Naive thymus-derived CD4-positive, alpha-beta T cell (primary cell): ENCODE measurements around the gene ARHGAP6. TPM values are rescaled to one million over a fixed set of nuclear protein-coding genes. Genes with fewer than 3 reads are reported as not detected.
"Not testable (repeated sequence)": the region's sequence is repeated elsewhere in the genome, so short reads cannot be mapped to it uniquely, and the experiment has no call there.

Experiments used
- ATAC-seq: fragments of 150-1000 bp; cut with Tn5 transposase; 2 replicates; pipeline ENCODE4 v1.10.0; 2021; ENCODE audit warnings: mild to moderate bottlenecking, moderate library complexity
- CTCF ChIA-PET: fragments of 350-600 bp; sonication (Branson Sonifier 250); formaldehyde crosslinking; loops from one replicate; lab custom pipeline; 2021; ENCODE audit warnings: antibody characterized with exemption; lab: Charles Lee
- POLR2A ChIA-PET: fragments of 350-600 bp; sonication (Branson Sonifier 250); formaldehyde crosslinking; loops from one replicate; lab custom pipeline; 2021; ENCODE audit warnings: antibody characterized with exemption, inconsistent platforms; lab: Charles Lee
- DNase-seq, 9 donors: peaks; one replicate each; pipeline versions ENCODE4 v3.0.0 to v3.0.0-alpha.2; 2020 to 2022; ENCODE audit warnings: mixed read lengths in 1 of 9
- H3K27ac ChIP-seq: one replicate; pipeline ENCODE4 v1.7.0; 2013; ENCODE audit warnings: mild to moderate bottlenecking, low read depth, low read length, moderate library complexity
- H3K27me3 ChIP-seq, 2 donors: one replicate each; pipeline ENCODE4 v1.7.0; 2013; ENCODE audit warnings: low read length in 2 of 2, mild to moderate bottlenecking in 2 of 2, moderate library complexity in 2 of 2; ENCODE audit not compliant: control insufficient read depth in 2 of 2, insufficient read depth in 2 of 2
- H3K36me3 ChIP-seq, 3 experiments: 1 replicate in 2 of 3; 2 replicates in 1 of 3; pipeline ENCODE4 v1.7.0; 2013; ENCODE audit warnings: low read length in 3 of 3, mild to moderate bottlenecking in 3 of 3, moderate library complexity in 1 of 3; ENCODE audit not compliant: insufficient read depth in 3 of 3, control insufficient read depth in 2 of 3
- H3K4me1 ChIP-seq, 2 donors: one replicate each; pipeline ENCODE4 v1.7.0; 2013; ENCODE audit warnings: low read length in 2 of 2, mild to moderate bottlenecking in 2 of 2, moderate library complexity in 1 of 2; ENCODE audit not compliant: control insufficient read depth in 2 of 2, insufficient read depth in 2 of 2
- H3K4me3 ChIP-seq: 2 replicates; pipeline ENCODE4 v1.7.0; 2013; ENCODE audit warnings: mild to moderate bottlenecking, low read length
- H3K9me3 ChIP-seq, 3 experiments: 1 replicate in 2 of 3; 2 replicates in 1 of 3; pipeline ENCODE4 v1.7.0; 2013; ENCODE audit warnings: low read length in 3 of 3; ENCODE audit not compliant: control insufficient read depth in 2 of 3
- H3K27ac Mint-ChIP-seq, 9 donors: one replicate each; pipeline ENCODE4 v1.8.0; 2020 to 2022; ENCODE audit warnings: mixed read lengths in 9 of 9, mild to moderate bottlenecking in 8 of 9, moderate library complexity in 5 of 9, inconsistent platforms in 2 of 9
- H3K27me3 Mint-ChIP-seq, 5 donors: one replicate each; pipeline ENCODE4 v1.8.0; 2021 to 2022; ENCODE audit warnings: mixed read lengths in 5 of 5, mild to moderate bottlenecking in 1 of 5
- H3K36me3 Mint-ChIP-seq, 5 donors: one replicate each; pipeline ENCODE4 v1.8.0; 2020 to 2022; ENCODE audit warnings: mixed read lengths in 5 of 5, mild to moderate bottlenecking in 3 of 5, inconsistent platforms in 1 of 5
- H3K4me1 Mint-ChIP-seq, 7 donors: one replicate each; pipeline ENCODE4 v1.8.0; 2020 to 2022; ENCODE audit warnings: mixed read lengths in 7 of 7, mild to moderate bottlenecking in 3 of 7, inconsistent platforms in 1 of 7
- H3K4me3 Mint-ChIP-seq, 10 donors: one replicate each; pipeline ENCODE4 v1.8.0; 2020 to 2022; ENCODE audit warnings: mild to moderate bottlenecking in 10 of 10, mixed read lengths in 10 of 10, moderate library complexity in 6 of 10, inconsistent platforms in 2 of 10
- H3K9me3 Mint-ChIP-seq, 11 donors: one replicate each; pipeline ENCODE4 v1.8.0; 2020 to 2022; ENCODE audit warnings: mixed read lengths in 11 of 11, mild to moderate bottlenecking in 4 of 11, inconsistent platforms in 1 of 11, moderate library complexity in 1 of 11
- intact Hi-C, 2 donors: fragments of 100-400 bp; cut with micrococcal nuclease; formaldehyde crosslinking; loops; one replicate each; pipeline ENCODE4 v1.15.1; 2023
- polyA plus RNA-seq, 2 donors: library from polyadenylated mRNA; unstranded; fragments of 300-500 nt; fragmentation: Illumina TruSeq; gene quantifications; one replicate each; pipeline ENCODE4 v1.2.3, GENCODE V29; 2021
- total RNA-seq, 6 experiments: library from RNA in 5 of 6; stranded (reverse) in 5 of 6; gene quantifications; 1 replicate in 5 of 6; 2 replicates in 1 of 6; pipeline ENCODE4 v1.2.3 and lab custom pipeline; 2021 to 2026

ARHGAP6 gene
- total and polyA plus RNA-seq, 7 experiments from 2014 or later = 0.11 to 0.83 TPM; not detected in 5

GRCh38 chrX:11525685-11526084 lies 140.0 kb downstream of the ARHGAP6 start:
- ATAC-seq = no peak
- Histone ChIP-seq H3K27ac (no peak overlapping the region), H3K36me3 (no peaks in the 10 kb centered on the region), H3K4me3 (no peak overlapping the region), H3K9me3 (no peaks in the 10 kb centered on the region), H3K27me3 (no peaks in the 10 kb centered on the region), H3K4me1 (no peaks in the 10 kb centered on the region)
- intact Hi-C loops = no loop called here
- no peak for DNase-seq
- Mint-ChIP-seq H3K36me3 (no peaks in the 10 kb centered on the region), H3K4me1 (no peaks in the 10 kb centered on the region), H3K4me3 (no peak overlapping the region), H3K9me3 (peaks cover 0 to 4% (median 0%) of the 10 kb centered on the region in 11 donors), H3K27me3 (peaks cover 0 to 2% (median 0%) of the 10 kb centered on the region in 5 donors), H3K27ac (no peak overlapping the region)
- ChIA-PET CTCF (no interaction called here), POLR2A (no interaction called here)

DNA sequence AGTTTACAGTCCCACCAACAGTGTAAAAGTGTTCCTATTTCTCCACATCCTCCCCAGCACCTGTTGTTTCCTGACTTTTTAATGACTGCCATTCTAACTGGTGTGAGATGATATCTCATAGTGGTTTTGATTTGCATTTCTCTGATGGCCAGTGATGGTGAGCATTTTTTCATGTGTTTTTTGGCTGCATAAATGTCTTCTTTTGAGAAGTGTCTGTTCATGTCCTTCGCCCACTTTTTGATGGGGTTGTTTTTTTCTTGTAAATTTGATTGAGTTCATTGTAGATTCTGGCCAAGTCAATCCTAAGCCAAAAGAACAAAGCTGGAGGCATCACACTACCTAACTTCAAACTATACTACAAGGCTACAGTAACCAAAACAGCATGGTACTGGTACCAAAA lies 146.5 kb downstream of the ARHGAP6 start:
- H3K27ac Mint-ChIP-seq, POLR2A ChIA-PET, H3K36me3 Mint-ChIP-seq, intact Hi-C loops, DNase-seq, H3K4me1 ChIP-seq, H3K27me3 ChIP-seq, H3K27ac ChIP-seq, H3K9me3 ChIP-seq, H3K4me3 Mint-ChIP-seq, H3K4me1 Mint-ChIP-seq, H3K36me3 ChIP-seq, CTCF ChIA-PET, H3K4me3 ChIP-seq, ATAC-seq, H3K27me3 Mint-ChIP-seq: not testable (repeated sequence)
- H3K9me3 Mint-ChIP-seq = peaks cover 0 to 12% (median 6%) of the 10 kb centered on the region in 11 donors

GRCh38 chrX:11509786-11510185 lies 155.9 kb downstream of the ARHGAP6 start:
- H3K4me3 ChIP-seq = no peak overlapping the region
- Mint-ChIP-seq H3K4me3 (no peak overlapping the region), H3K27ac (no peak overlapping the region), H3K27me3 (peaks cover 0 to 11% (median 7%) of the 10 kb centered on the region in 5 donors), H3K36me3 (peaks cover 0 to 2% (median 0%) of the 10 kb centered on the region in 5 donors), H3K4me1 (peaks cover 0 to 2% (median 0%) of the 10 kb centered on the region in 7 donors), H3K9me3 (peaks cover 0 to 14% (median 3%) of the 10 kb centered on the region in 11 donors)
- H3K27ac ChIP-seq = no peak overlapping the region
- intact Hi-C loops = no loop called here
- H3K36me3 ChIP-seq = no peaks in the 10 kb centered on the region
- no peaks in the 10 kb centered on the region for H3K4me1 ChIP-seq
- no peaks in the 10 kb centered on the region for H3K27me3 ChIP-seq
- DNase-seq (no peak), ATAC-seq (no peak)
- H3K9me3 ChIP-seq = no peaks in the 10 kb centered on the region
- POLR2A ChIA-PET = no interaction called here
- CTCF ChIA-PET = no interaction called here

GRCh38 chrX:11504234-11504633 lies 161.5 kb downstream of the ARHGAP6 start:
- no peaks in the 10 kb centered on the region for H3K36me3 ChIP-seq
- ATAC-seq (no peak), DNase-seq (no peak)
- Mint-ChIP-seq H3K36me3 (no peaks in the 10 kb centered on the region), H3K9me3 (peaks cover 0 to 2% (median 0%) of the 10 kb centered on the region in 11 donors), H3K27me3 (peaks cover 0 to 9% (median 7%) of the 10 kb centered on the region in 5 donors), H3K4me3 (no peak overlapping the region), H3K27ac (no peak overlapping the region), H3K4me1 (peaks cover 0 to 2% (median 0%) of the 10 kb centered on the region in 7 donors)
- no peaks in the 10 kb centered on the region for H3K9me3 ChIP-seq
- no peaks in the 10 kb centered on the region for H3K27me3 ChIP-seq
- H3K4me1 ChIP-seq = no peaks in the 10 kb centered on the region
- H3K27ac ChIP-seq = no peak overlapping the region
- CTCF ChIA-PET = no interaction called here
- intact Hi-C loops = no loop called here
- POLR2A ChIA-PET = no interaction called here
- no peak overlapping the region for H3K4me3 ChIP-seq

- no peak overlapping the region for H3K4me3 ChIP-seq
- Mint-ChIP-seq H3K9me3 (peaks cover 0 to 9% (median 0%) of the 10 kb centered on the region in 11 donors), H3K4me3 (no peak overlapping the region), H3K27ac (no peak overlapping the region), H3K36me3 (no peaks in the 10 kb centered on the region), H3K27me3 (peaks cover 0 to 3% (median 0%) of the 10 kb centered on the region in 5 donors), H3K4me1 (no peaks in the 10 kb centered on the region)
- ChIA-PET POLR2A (no interaction called here), CTCF (no interaction called here)
- intact Hi-C loops = no loop called here
- DNase-seq (no peak), ATAC-seq (no peak)
- no peaks in the 10 kb centered on the region for H3K4me1 ChIP-seq
- H3K27me3 ChIP-seq = no peaks in the 10 kb centered on the region
- no peaks in the 10 kb centered on the region for H3K36me3 ChIP-seq
- no peaks in the 10 kb centered on the region for H3K9me3 ChIP-seq
- no peak overlapping the region for H3K27ac ChIP-seq
Measured at GRCh38 chrX:11499076-11500044, 166.4 kb downstream of the ARHGAP6 start.

DNA sequence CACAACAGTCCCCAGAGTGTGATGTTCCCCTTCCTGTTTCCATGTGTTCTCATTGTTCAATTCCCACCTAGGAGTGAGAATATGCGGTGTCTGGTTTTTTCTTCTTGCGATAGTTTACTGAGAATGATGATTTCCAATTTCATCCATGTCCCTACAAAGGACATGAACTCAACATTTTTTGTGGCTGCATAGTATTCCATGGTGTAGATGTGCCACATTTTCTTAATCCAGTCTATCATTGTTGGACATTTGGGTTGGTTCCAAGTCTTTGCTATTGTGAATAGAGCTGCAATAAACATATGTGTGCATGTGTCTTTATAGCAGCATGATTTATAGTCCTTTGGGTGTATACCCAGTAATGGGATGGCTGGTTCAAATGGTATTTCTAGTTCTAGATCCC lies 174.3 kb downstream of the ARHGAP6 start:
- DNase-seq, H3K27ac Mint-ChIP-seq, intact Hi-C loops, H3K36me3 ChIP-seq, H3K36me3 Mint-ChIP-seq, H3K4me1 ChIP-seq, H3K27me3 ChIP-seq, H3K9me3 ChIP-seq, H3K4me3 Mint-ChIP-seq, H3K4me1 Mint-ChIP-seq, H3K27ac ChIP-seq, H3K4me3 ChIP-seq, ATAC-seq, POLR2A ChIA-PET, CTCF ChIA-PET: not testable (repeated sequence)
- Mint-ChIP-seq H3K27me3 (peaks cover 0 to 13% (median 8%) of the 10 kb centered on the region in 5 donors), H3K9me3 (peaks cover 0 to 27% (median 0%) of the 10 kb centered on the region in 11 donors)
